Measurements from ENCODE around the gene FGF11. TPM values are rescaled to one million over a fixed set of nuclear protein-coding genes. Genes with fewer than 3 reads are reported as not detected.

The FGF11 gene
- 0.86 to 1.3 TPM (median 1.1 TPM) in 5 replicates for total RNA-seq (2022; extraction: Qiagen RNA extraction; ENCODE audit: low read depth)

GRCh38 chr17:7439462-7440112 lies at the start of gene FGF11:
TSS of gene FGF11 (plus strand) at chr17:7439512. CDS start at chr17:7439621, 109 bp downstream.

GRCh38 chr17:7394452-7395191 lies 44.7 kb upstream of the FGF11 start, which contains the start of gene PLSCR3:
TSS of gene PLSCR3 (minus strand) at chr17:7394525. CDS start at chr17:7394110, 415 bp downstream.

GRCh38 chr17:7403977-7404736 lies 35.2 kb upstream of the FGF11 start, which contains the start of gene TMEM256:
TSS of gene TMEM256 (minus strand) at chr17:7404097. CDS start at chr17:7404084, 13 bp downstream.

GRCh38 chr17:7407485-7408251 lies 31.6 kb upstream of the FGF11 start, which contains the start of gene NLGN2:
TSS of gene NLGN2 (plus strand) at chr17:7407845. CDS start at chr17:7408256, 411 bp downstream.

GRCh38 chr17:7419819-7420610 lies 19.3 kb upstream of the FGF11 start, which contains the start of gene SPEM1:
TSS of gene SPEM1 (plus strand) at chr17:7420324. CDS start at chr17:7420385, 61 bp downstream.

GRCh38 chr17:7425316-7425715 lies 14.0 kb upstream of the FGF11 start, which contains the start of gene SPEM2:
TSS of gene SPEM2 (plus strand) at chr17:7425616. CDS start at chr17:7425689, 73 bp downstream.

GRCh38 chr17:7428557-7428956 lies 10.8 kb upstream of the FGF11 start, which contains the start of gene SPEM3:
TSS of gene SPEM3 (plus strand) at chr17:7428857. CDS start at chr17:7428903, 46 bp downstream.

GRCh38 chr17:7444682-7445618 lies 5.6 kb downstream of the FGF11 start, which contains the start of gene CHRNB1:
TSS of gene CHRNB1 (plus strand) at chr17:7445061. CDS start at chr17:7445128, 67 bp downstream.

GRCh38 chr17:7479213-7480088 lies 40.1 kb downstream of the FGF11 start, which contains the start of gene ZBTB4:
TSS of gene ZBTB4 (minus strand) at chr17:7479631. CDS start at chr17:7466801, 12,830 bp downstream.

GRCh38 chr17:7481275-7481674 lies 42.0 kb downstream of the FGF11 start, which contains the start of gene SLC35G6:
TSS of gene SLC35G6 (plus strand) at chr17:7481446. CDS start at chr17:7481517, 71 bp downstream.

GRCh38 chr17:7484067-7484918 lies 45.0 kb downstream of the FGF11 start, which contains the start of gene POLR2A:
TSS of gene POLR2A (plus strand) at chr17:7484366.

Other genes with a start within 250 kb of the FGF11 start
- 7.3 to 9.7 TPM (median 8.5 TPM) in 5 replicates for gene DLG4, start 219.7 kb upstream of the FGF11 start, total RNA-seq (2022; extraction: Qiagen RNA extraction; ENCODE audit: low read depth)
- gene ACADVL, start 219.6 kb upstream of the FGF11 start, total RNA-seq (2022; extraction: Qiagen RNA extraction; ENCODE audit: low read depth), result 339 to 466 TPM (median 425 TPM) in 5 replicates
- 31.4 to 43.0 TPM (median 35.3 TPM) in 5 replicates for gene DVL2, start 205.0 kb upstream of the FGF11 start, total RNA-seq (2022; extraction: Qiagen RNA extraction; ENCODE audit: low read depth)
- gene PHF23, start 200.1 kb upstream of the FGF11 start, total RNA-seq (2022; extraction: Qiagen RNA extraction; ENCODE audit: low read depth), result 90.3 to 102 TPM (median 93.3 TPM) in 5 replicates
- gene GABARAP, start 197.1 kb upstream of the FGF11 start, total RNA-seq (2022; extraction: Qiagen RNA extraction; ENCODE audit: low read depth), result 605 to 729 TPM (median 704 TPM) in 5 replicates
- 208 to 246 TPM (median 226 TPM) in 5 replicates for gene CTDNEP1, start 187.8 kb upstream of the FGF11 start, total RNA-seq (2022; extraction: Qiagen RNA extraction; ENCODE audit: low read depth)
- 116 to 129 TPM (median 124 TPM) in 5 replicates for gene ELP5, start 187.3 kb upstream of the FGF11 start, total RNA-seq (2022; extraction: Qiagen RNA extraction; ENCODE audit: low read depth)
- gene CLDN7, start 177.0 kb upstream of the FGF11 start, total RNA-seq (2022; extraction: Qiagen RNA extraction; ENCODE audit: low read depth), result 0.63 to 0.91 TPM (median 0.76 TPM) in 5 replicates
- gene SLC2A4, start 157.8 kb upstream of the FGF11 start, total RNA-seq (2022; extraction: Qiagen RNA extraction; ENCODE audit: low read depth), result 0.13 to 0.27 TPM (median 0.16 TPM) in 5 replicates
- gene YBX2, start 144.9 kb upstream of the FGF11 start, total RNA-seq (2022; extraction: Qiagen RNA extraction; ENCODE audit: low read depth), result 0.40 to 0.60 TPM (median 0.53 TPM) in 5 replicates
- gene EIF5A, start 131.9 kb upstream of the FGF11 start, total RNA-seq (2022; extraction: Qiagen RNA extraction; ENCODE audit: low read depth), result 1,614 to 1,831 TPM (median 1,704 TPM) in 5 replicates
- gene GPS2, start 124.2 kb upstream of the FGF11 start, total RNA-seq (2022; extraction: Qiagen RNA extraction; ENCODE audit: low read depth), result 75.1 to 106 TPM (median 95.2 TPM) in 5 replicates
- gene NEURL4, start 110.2 kb upstream of the FGF11 start, total RNA-seq (2022; extraction: Qiagen RNA extraction; ENCODE audit: low read depth), result 27.1 to 33.9 TPM (median 31.9 TPM) in 5 replicates
- gene ACAP1, start 103.0 kb upstream of the FGF11 start, total RNA-seq (2022; extraction: Qiagen RNA extraction; ENCODE audit: low read depth), result 3.9 to 7.6 TPM (median 4.2 TPM) in 5 replicates
- gene KCTD11, start 87.3 kb upstream of the FGF11 start, total RNA-seq (2022; extraction: Qiagen RNA extraction; ENCODE audit: low read depth), result 12.5 to 15.9 TPM (median 13.7 TPM) in 5 replicates
- not detected in 5 replicates for gene TMEM95, start 84.4 kb upstream of the FGF11 start, total RNA-seq (2022; extraction: Qiagen RNA extraction; ENCODE audit: low read depth)
- gene TNK1, start 58.4 kb upstream of the FGF11 start, total RNA-seq (2022; extraction: Qiagen RNA extraction; ENCODE audit: low read depth), result 1.3 to 1.8 TPM (median 1.6 TPM) in 5 replicates
- gene PLSCR3, start 45.0 kb upstream of the FGF11 start, total RNA-seq (2022; extraction: Qiagen RNA extraction; ENCODE audit: low read depth), result 34.1 to 39.8 TPM (median 34.4 TPM) in 5 replicates
- 181 to 226 TPM (median 200 TPM) in 5 replicates for gene TMEM256, start 35.4 kb upstream of the FGF11 start, total RNA-seq (2022; extraction: Qiagen RNA extraction; ENCODE audit: low read depth)
- 15.4 to 21.5 TPM (median 18.0 TPM) in 5 replicates for gene NLGN2, start 31.7 kb upstream of the FGF11 start, total RNA-seq (2022; extraction: Qiagen RNA extraction; ENCODE audit: low read depth)
- 0.08 TPM in 1 of 5 replicates, not detected in the others for gene SPEM1, start 19.2 kb upstream of the FGF11 start, total RNA-seq (2022; extraction: Qiagen RNA extraction; ENCODE audit: low read depth)
- 0.07 TPM in 1 of 5 replicates, not detected in the others for gene SPEM2, start 13.9 kb upstream of the FGF11 start, total RNA-seq (2022; extraction: Qiagen RNA extraction; ENCODE audit: low read depth)
- 0.03 TPM in 2 of 5 replicates, not detected in the others for gene SPEM3, start 10.7 kb upstream of the FGF11 start, total RNA-seq (2022; extraction: Qiagen RNA extraction; ENCODE audit: low read depth)
- gene TMEM102, start 4.1 kb upstream of the FGF11 start, total RNA-seq (2022; extraction: Qiagen RNA extraction; ENCODE audit: low read depth), result 10.3 to 13.9 TPM (median 12.1 TPM) in 5 replicates
- gene CHRNB1, start 5.5 kb downstream of the FGF11 start, total RNA-seq (2022; extraction: Qiagen RNA extraction; ENCODE audit: low read depth), result 5.4 to 7.8 TPM (median 7.1 TPM) in 5 replicates
- 21.4 to 26.2 TPM (median 24.4 TPM) in 5 replicates for gene ZBTB4, start 40.1 kb downstream of the FGF11 start, total RNA-seq (2022; extraction: Qiagen RNA extraction; ENCODE audit: low read depth)
- not detected in 5 replicates for gene SLC35G6, start 41.9 kb downstream of the FGF11 start, total RNA-seq (2022; extraction: Qiagen RNA extraction; ENCODE audit: low read depth)
- 69.1 to 95.1 TPM (median 80.5 TPM) in 5 replicates for gene POLR2A, start 44.9 kb downstream of the FGF11 start, total RNA-seq (2022; extraction: Qiagen RNA extraction; ENCODE audit: low read depth)
- 8.4 to 13.8 TPM (median 11.7 TPM) in 5 replicates for gene TNFSF12, start 109.5 kb downstream of the FGF11 start, total RNA-seq (2022; extraction: Qiagen RNA extraction; ENCODE audit: low read depth)
- gene TNFSF13, start 119.2 kb downstream of the FGF11 start, total RNA-seq (2022; extraction: Qiagen RNA extraction; ENCODE audit: low read depth), result 0.53 to 0.94 TPM (median 0.70 TPM) in 5 replicates
- 90.8 to 107 TPM (median 105 TPM) in 5 replicates for gene SENP3, start 122.4 kb downstream of the FGF11 start, total RNA-seq (2022; extraction: Qiagen RNA extraction; ENCODE audit: low read depth)
- 31.9 to 41.8 TPM (median 37.0 TPM) in 5 replicates for gene CD68, start 140.1 kb downstream of the FGF11 start, total RNA-seq (2022; extraction: Qiagen RNA extraction; ENCODE audit: low read depth)
- 117 to 176 TPM (median 130 TPM) in 5 replicates for gene MPDU1, start 144.3 kb downstream of the FGF11 start, total RNA-seq (2022; extraction: Qiagen RNA extraction; ENCODE audit: low read depth)
- 0.36 to 0.44 TPM (median 0.37 TPM) in 5 replicates for gene SOX15, start 150.6 kb downstream of the FGF11 start, total RNA-seq (2022; extraction: Qiagen RNA extraction; ENCODE audit: low read depth)
- gene FXR2, start 175.4 kb downstream of the FGF11 start, total RNA-seq (2022; extraction: Qiagen RNA extraction; ENCODE audit: low read depth), result 59.9 to 63.2 TPM (median 61.1 TPM) in 5 replicates
- 75.9 to 92.6 TPM (median 88.1 TPM) in 5 replicates for gene SAT2, start 188.3 kb downstream of the FGF11 start, total RNA-seq (2022; extraction: Qiagen RNA extraction; ENCODE audit: low read depth)
- 0.38 to 0.70 TPM (median 0.50 TPM) in 5 replicates for gene SHBG, start 190.6 kb downstream of the FGF11 start, total RNA-seq (2022; extraction: Qiagen RNA extraction; ENCODE audit: low read depth)
- gene ATP1B2, start 211.4 kb downstream of the FGF11 start, total RNA-seq (2022; extraction: Qiagen RNA extraction; ENCODE audit: low read depth), result 0.13 to 0.27 TPM (median 0.24 TPM) in 5 replicates
- gene TP53, start 248.0 kb downstream of the FGF11 start, total RNA-seq (2022; extraction: Qiagen RNA extraction; ENCODE audit: low read depth), result 50.2 to 60.1 TPM (median 56.6 TPM) in 5 replicates
- gene WRAP53, start 249.0 kb downstream of the FGF11 start, total RNA-seq (2022; extraction: Qiagen RNA extraction; ENCODE audit: low read depth), result 33.2 to 47.3 TPM (median 45.3 TPM) in 5 replicates